ENCODE results near the gene FOLR1. TPM values are rescaled to one million over a fixed set of nuclear protein-coding genes. Genes with fewer than 3 reads are reported as not detected.

Gene FOLR1
- total and polyA plus RNA-seq, 3 donors from 2014 or later = 1.2 to 3.7 TPM; not detected in 1

DNA sequence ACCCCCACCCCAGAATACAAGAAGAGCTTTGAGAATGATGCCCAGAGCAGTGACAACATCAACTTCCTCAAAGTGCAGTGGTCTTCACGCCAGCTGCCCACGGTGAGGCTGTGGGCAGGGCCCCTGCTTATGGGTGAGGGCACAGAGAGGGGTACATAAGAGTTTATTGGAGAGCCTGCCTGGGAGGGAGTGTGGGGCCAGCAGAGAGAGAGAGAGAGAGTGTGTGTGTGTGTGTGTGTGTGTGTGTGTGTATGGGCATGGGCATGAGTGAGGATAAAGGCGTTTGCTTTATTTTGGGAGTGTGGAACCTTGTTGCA is 42.5 kb downstream of the FOLR1 start:
- TF ChIP-seq POLR2A (IDR thresholded peaks at IDR 0.05) = no peak
- TF ChIP-seq, protein P1, sequence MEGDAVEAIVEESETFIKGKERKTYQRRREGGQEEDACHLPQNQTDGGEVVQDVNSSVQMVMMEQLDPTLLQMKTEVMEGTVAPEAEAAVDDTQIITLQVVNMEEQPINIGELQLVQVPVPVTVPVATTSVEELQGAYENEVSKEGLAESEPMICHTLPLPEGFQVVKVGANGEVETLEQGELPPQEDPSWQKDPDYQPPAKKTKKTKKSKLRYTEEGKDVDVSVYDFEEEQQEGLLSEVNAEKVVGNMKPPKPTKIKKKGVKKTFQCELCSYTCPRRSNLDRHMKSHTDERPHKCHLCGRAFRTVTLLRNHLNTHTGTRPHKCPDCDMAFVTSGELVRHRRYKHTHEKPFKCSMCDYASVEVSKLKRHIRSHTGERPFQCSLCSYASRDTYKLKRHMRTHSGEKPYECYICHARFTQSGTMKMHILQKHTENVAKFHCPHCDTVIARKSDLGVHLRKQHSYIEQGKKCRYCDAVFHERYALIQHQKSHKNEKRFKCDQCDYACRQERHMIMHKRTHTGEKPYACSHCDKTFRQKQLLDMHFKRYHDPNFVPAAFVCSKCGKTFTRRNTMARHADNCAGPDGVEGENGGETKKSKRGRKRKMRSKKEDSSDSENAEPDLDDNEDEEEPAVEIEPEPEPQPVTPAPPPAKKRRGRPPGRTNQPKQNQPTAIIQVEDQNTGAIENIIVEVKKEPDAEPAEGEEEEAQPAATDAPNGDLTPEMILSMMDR (IDR thresholded peaks at IDR 0.05) = no peak
- intact Hi-C loops (cut with DNase I; ENCODE audit: low total_unique reads) = no loop called here
- 86 to 95% methylated on average over 3 of the region's 3 CpGs for WGBS, 2 donors

GRCh38 chr11:72234920-72235319 is 43.0 kb downstream of the FOLR1 start:
- H3K27ac ChIP-seq = no peak overlapping the region
- H3K4me1 ChIP-seq = peaks cover 3% of the 10 kb centered on the region
- H3K4me3 ChIP-seq = no peak overlapping the region
- TF ChIP-seq, protein P1 (IDR thresholded peaks at IDR 0.05) = no peak
- no peak for TF ChIP-seq POLR2A (IDR thresholded peaks at IDR 0.05)
- no peaks in the 10 kb centered on the region for H3K36me3 ChIP-seq (ENCODE audit: low read depth, missing control alignments)
- H3K27me3 ChIP-seq = no peaks in the 10 kb centered on the region
- H3K9me3 ChIP-seq = no peaks in the 10 kb centered on the region
- WGBS, 2 donors = 90% methylated on average over 4 of the region's 4 CpGs
- intact Hi-C loops (cut with DNase I; ENCODE audit: low total_unique reads) = no loop called here
- DNase-seq = no peak

More for the DNA sequence above, 42.5 kb downstream of the FOLR1 start:
- Histone ChIP-seq H3K27me3 (no peaks in the 10 kb centered on the region), H3K4me3 (no peak overlapping the region), H3K9me3 (no peaks in the 10 kb centered on the region), H3K4me1 (peaks cover under 1% of the 10 kb centered on the region), H3K27ac (no peak overlapping the region), H3K36me3 (ENCODE audit: low read depth, missing control alignments) (no peaks in the 10 kb centered on the region)
- DNase-seq = peak; percentile 9

GRCh38 chr11:72235351-72236057 is 43.6 kb downstream of the FOLR1 start:
- intact Hi-C loops (cut with DNase I; ENCODE audit: low total_unique reads) = no loop called here
- H3K4me3 ChIP-seq = no peak overlapping the region
- DNase-seq = peak; percentile 12
- no peaks in the 10 kb centered on the region for H3K27me3 ChIP-seq
- H3K27ac ChIP-seq = no peak overlapping the region
- no peaks in the 10 kb centered on the region for H3K9me3 ChIP-seq
- 90 to 92% methylated on average over 9 to 17 of the region's 17 CpGs for WGBS, 2 donors
- peaks cover 8% of the 10 kb centered on the region for H3K4me1 ChIP-seq
- TF ChIP-seq, protein P1 (IDR thresholded peaks at IDR 0.05) = no peak
- no peak for TF ChIP-seq POLR2A (IDR thresholded peaks at IDR 0.05)
- no peaks in the 10 kb centered on the region for H3K36me3 ChIP-seq (ENCODE audit: low read depth, missing control alignments)

GRCh38 chr11:72236083-72236697 is 44.2 kb downstream of the FOLR1 start:
- intact Hi-C loops (cut with DNase I; ENCODE audit: low total_unique reads) = no loop called here
- Histone ChIP-seq H3K9me3 (no peaks in the 10 kb centered on the region), H3K4me3 (no peak overlapping the region), H3K36me3 (ENCODE audit: low read depth, missing control alignments) (no peaks in the 10 kb centered on the region), H3K4me1 (peaks cover 10% of the 10 kb centered on the region), H3K27me3 (no peaks in the 10 kb centered on the region), H3K27ac (no peak overlapping the region)
- no peak for TF ChIP-seq POLR2A (IDR thresholded peaks at IDR 0.05)
- TF ChIP-seq, protein P1 (IDR thresholded peaks at IDR 0.05) = no peak
- DNase-seq = peak; percentile 8
- 74 to 75% methylated on average over 4 of the region's 4 CpGs for WGBS, 2 donors

DNA sequence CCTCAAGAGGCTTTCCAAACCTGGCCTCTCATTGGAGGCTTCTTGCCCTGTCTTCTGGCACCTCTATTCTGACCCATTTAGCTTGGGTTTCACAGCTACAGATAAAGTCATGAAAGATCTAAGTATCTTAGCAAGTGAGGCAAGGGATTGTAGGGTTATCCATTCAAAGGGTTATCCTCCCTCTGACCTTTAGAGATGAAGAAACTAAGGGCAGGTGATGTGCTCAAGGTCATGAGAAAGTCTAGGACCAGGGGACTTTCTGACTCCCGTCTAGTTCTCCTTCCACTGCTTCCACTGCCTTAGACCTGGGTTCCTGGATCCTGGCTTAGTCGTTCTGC is 44.8 kb downstream of the FOLR1 start:
- WGBS, 2 donors = 71 to 78% methylated on average over 2 of the region's 2 CpGs
- Histone ChIP-seq H3K27ac (no peak overlapping the region), H3K4me3 (no peak overlapping the region), H3K4me1 (peaks cover 10% of the 10 kb centered on the region), H3K36me3 (ENCODE audit: low read depth, missing control alignments) (no peaks in the 10 kb centered on the region), H3K27me3 (no peaks in the 10 kb centered on the region), H3K9me3 (no peaks in the 10 kb centered on the region)
- DNase-seq = no peak
- no peak for TF ChIP-seq POLR2A (IDR thresholded peaks at IDR 0.05)
- TF ChIP-seq, protein P1 (IDR thresholded peaks at IDR 0.05) = no peak
- intact Hi-C loops (cut with DNase I; ENCODE audit: low total_unique reads) = no loop called here
